ENCODE data around the gene MCRIP1.

Gene MCRIP1

GRCh38 chr17:81802856-81803643, 30.0 kb downstream of the MCRIP1 start:
- FAIRE-seq, result no peak

GRCh38 chr17:81802048-81802758, 30.9 kb downstream of the MCRIP1 start:
- no peak for FAIRE-seq

- FAIRE-seq, result no peak
Measured at GRCh38 chr17:81801327-81801726, 31.8 kb downstream of the MCRIP1 start.

- no peak for FAIRE-seq
Measured at GRCh38 chr17:81794509-81794908, 38.6 kb downstream of the MCRIP1 start.

GRCh38 chr17:81794074-81794476, 39.0 kb downstream of the MCRIP1 start:
- FAIRE-seq, result no peak

- no peak for FAIRE-seq
Measured at GRCh38 chr17:81792675-81793615, 40.1 kb downstream of the MCRIP1 start.
